WTC11 (cell line): ENCODE measurements around the gene CARD9.

Experiments
- AFF4 ChIP-seq: sonication (generic); formaldehyde crosslinking; IDR thresholded peaks from 2 replicates; pipeline ENCODE4 v1.8.1; 2023; ENCODE audit warnings: mild to moderate bottlenecking, missing genetic modification reagents, borderline replicate concordance
- ATF2 ChIP-seq: sonication (generic); formaldehyde crosslinking; IDR thresholded peaks from 2 replicates; pipeline ENCODE4 v1.8.1; 2022; ENCODE audit warnings: low read depth, missing genetic modification reagents, borderline replicate concordance
- ATF6 ChIP-seq: sonication (generic); formaldehyde crosslinking; IDR thresholded peaks from 2 replicates; pipeline ENCODE4 v1.8.1; 2023; ENCODE audit warnings: mild to moderate bottlenecking, missing genetic modification reagents
- CBFB ChIP-seq: sonication (generic); formaldehyde crosslinking; IDR thresholded peaks from 2 replicates; pipeline ENCODE4 v1.8.1; 2022; ENCODE audit warnings: mild to moderate bottlenecking, low read depth, missing genetic modification reagents
- CTCF ChIP-seq: fragments of 200-600 bp; IDR thresholded peaks from 2 replicates; pipeline ENCODE4 v1.8.0; 2022; ENCODE audit warnings: antibody characterized with exemption
- E2F4 ChIP-seq: sonication (generic); formaldehyde crosslinking; IDR thresholded peaks from 2 replicates; pipeline ENCODE4 v1.8.1; 2022; ENCODE audit warnings: low read depth, mild to moderate bottlenecking, moderate library complexity, missing genetic modification reagents, borderline replicate concordance
- FOXJ3 ChIP-seq: sonication (generic); formaldehyde crosslinking; IDR thresholded peaks from 2 replicates; pipeline ENCODE4 v1.9.0; 2021; ENCODE audit warnings: missing genetic modification reagents, mild to moderate bottlenecking, borderline replicate concordance
- GABPB1 ChIP-seq: sonication (generic); formaldehyde crosslinking; IDR thresholded peaks from 2 replicates; pipeline ENCODE4 v1.8.1; 2023; ENCODE audit warnings: mild to moderate bottlenecking, missing genetic modification reagents
- JUN ChIP-seq: sonication (generic); formaldehyde crosslinking; IDR thresholded peaks from 2 replicates; pipeline ENCODE4 v1.8.0; 2023; ENCODE audit warnings: mild to moderate bottlenecking, missing genetic modification reagents
- NR2C2 ChIP-seq: sonication (generic); formaldehyde crosslinking; IDR thresholded peaks from 2 replicates; pipeline ENCODE4 v1.8.0; 2022; ENCODE audit warnings: mild to moderate bottlenecking, missing genetic modification reagents
- OVOL2 ChIP-seq: fragments of 250-450 bp; sonication (Bioruptor Pico); IDR thresholded peaks from 2 replicates; pipeline ENCODE4 v1.9.0; 2021; ENCODE audit warnings: mild to moderate bottlenecking, borderline replicate concordance
- SMAD3 ChIP-seq: sonication (generic); formaldehyde crosslinking; IDR thresholded peaks from 2 replicates; pipeline ENCODE4 v1.8.0; 2022; ENCODE audit warnings: missing genetic modification reagents, mild to moderate bottlenecking, borderline replicate concordance
- USF2 ChIP-seq: sonication (generic); formaldehyde crosslinking; IDR thresholded peaks from 2 replicates; pipeline ENCODE4 v1.8.1; 2023; ENCODE audit warnings: mild to moderate bottlenecking, missing genetic modification reagents, moderate library complexity
- ZNF263 ChIP-seq: sonication (generic); formaldehyde crosslinking; IDR thresholded peaks from 2 replicates; pipeline ENCODE4 v1.8.1; 2022; ENCODE audit warnings: low read depth, mild to moderate bottlenecking, moderate library complexity, missing genetic modification reagents

- no peak for TF ChIP-seq ATF2 (CRISPR knock-in tag)
- no peak for TF ChIP-seq CBFB (CRISPR knock-in tag)
- no peak for TF ChIP-seq USF2
- no peak for TF ChIP-seq CTCF
- no peak for TF ChIP-seq JUN (CRISPR knock-in tag)
- TF ChIP-seq FOXJ3 (CRISPR knock-in tag) = no peak
- TF ChIP-seq GABPB1 (CRISPR knock-in tag) = no peak
- TF ChIP-seq AFF4 = no peak
- TF ChIP-seq SMAD3 = no peak
- TF ChIP-seq E2F4 (CRISPR knock-in tag) = no peak
- TF ChIP-seq OVOL2 = no peak
- TF ChIP-seq ZNF263 (CRISPR knock-in tag) = no peak
- TF ChIP-seq NR2C2 (CRISPR knock-in tag) = no peak
- no peak for TF ChIP-seq ATF6 (CRISPR knock-in tag)
These were observed 55.2 kb downstream of the CARD9 start for GRCh38 chr9:136318111-136318775.
